GM21619 (cell line): Measurements from ENCODE around the gene KLHL29.

Experiments
- ATAC-seq: cut with Tn5 transposase; IDR thresholded peaks from one replicate; pipeline ENCODE4 v1.9.1; 2021; ENCODE audit not compliant: unreplicated experiment

Gene KLHL29

DNA sequence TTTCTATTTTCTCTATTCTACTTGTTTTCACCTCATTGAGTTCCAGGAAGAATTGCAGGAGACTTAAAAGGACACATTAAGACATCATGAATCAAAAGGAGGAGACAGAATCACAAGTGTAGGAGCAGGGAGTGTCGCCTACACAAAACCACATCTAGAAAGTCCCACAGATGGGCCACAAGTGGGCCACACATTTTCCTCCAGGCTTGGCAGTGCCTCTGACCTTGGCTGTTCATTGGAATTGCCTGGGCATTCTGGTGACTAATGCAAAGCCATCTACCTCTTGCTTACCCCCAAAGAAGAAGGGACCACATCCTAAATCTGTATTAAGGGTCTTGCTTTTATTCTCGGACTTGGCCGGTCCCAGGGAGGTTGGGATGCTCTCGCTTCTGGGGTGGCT lies 103.6 kb downstream of the KLHL29 start:
- ATAC-seq, result no peak

DNA sequence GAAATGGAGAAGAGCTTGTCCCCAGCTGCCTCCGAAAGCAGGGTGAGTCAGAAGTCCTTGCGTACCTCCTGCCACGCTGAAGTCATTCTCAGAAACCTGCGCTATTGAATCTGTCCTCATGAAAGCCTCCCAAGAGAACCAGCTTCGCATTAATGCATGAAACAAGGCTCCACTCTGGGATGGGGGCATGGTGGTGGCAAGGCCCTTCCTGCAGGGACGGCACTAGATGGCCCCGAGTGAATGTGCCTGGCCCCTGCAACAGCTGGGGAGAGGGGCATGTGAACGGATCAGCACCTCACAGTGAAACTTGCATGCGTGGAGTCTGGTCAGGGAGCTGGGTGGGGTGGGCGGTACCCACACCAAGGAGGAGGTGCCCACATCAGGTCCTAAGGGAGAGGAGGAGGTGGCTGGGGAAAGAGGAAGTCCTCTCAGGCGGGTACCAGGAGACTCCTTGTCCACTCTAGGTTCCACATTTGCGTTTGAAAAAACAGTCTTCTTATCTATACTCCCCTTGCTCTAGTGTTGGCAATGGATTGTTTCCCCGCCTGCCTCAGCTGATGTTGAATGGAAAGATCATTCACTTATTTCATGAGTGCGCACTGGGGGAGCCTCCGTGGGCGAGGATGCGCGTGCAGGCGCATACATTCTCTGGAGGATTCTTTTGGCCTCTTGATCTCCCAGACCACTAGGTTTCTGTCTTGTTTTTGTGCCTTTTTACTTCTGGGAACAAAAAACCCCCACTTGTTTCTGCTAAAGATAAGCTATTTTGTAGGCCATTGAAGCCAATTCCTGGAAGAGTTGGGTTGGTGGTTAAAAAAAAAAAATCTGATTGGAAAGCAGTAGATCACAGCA lies 104.7 kb downstream of the KLHL29 start:
- ATAC-seq, result no peak

GRCh38 chr2:23491591-23492336 lies 106.8 kb downstream of the KLHL29 start:
- ATAC-seq, result no peak

DNA sequence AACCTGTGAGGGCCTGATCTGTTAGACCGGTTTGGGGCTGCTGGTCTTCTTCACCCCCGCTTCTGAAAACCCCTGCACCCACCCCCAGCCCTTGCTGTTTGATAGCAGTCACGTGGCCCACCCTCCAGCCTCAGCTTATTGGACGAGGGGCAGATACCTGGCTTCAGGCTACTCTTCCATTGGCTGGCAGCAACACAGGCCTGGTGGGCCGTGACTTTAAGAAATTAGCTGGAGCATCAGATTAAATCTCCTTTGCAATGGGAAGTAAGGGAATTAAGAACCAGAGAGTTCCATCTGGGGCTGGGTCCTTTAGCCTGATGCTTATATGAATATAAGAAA lies 107.3 kb downstream of the KLHL29 start:
- no peak for ATAC-seq

DNA sequence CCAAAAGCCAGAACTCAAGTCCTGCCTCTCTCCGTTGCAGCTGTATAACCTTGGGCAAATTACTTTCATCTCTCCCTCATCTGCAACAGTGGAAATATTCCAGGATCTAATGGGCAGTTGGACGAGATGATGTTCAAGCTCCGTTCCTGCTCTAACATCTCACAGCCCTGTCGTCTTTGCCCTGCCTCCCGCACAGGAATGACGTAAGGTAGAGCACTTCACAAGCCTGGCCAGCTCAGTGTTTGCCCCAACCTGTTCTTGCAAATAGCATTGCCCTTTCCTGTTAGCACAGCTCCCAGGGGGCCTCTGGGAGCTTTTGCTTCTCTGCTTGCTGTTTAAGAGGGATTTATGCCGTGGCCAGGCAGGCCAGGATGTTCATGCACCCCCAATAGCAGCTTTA lies 107.9 kb downstream of the KLHL29 start:
- no peak for ATAC-seq

- ATAC-seq, result no peak
Observed at GRCh38 chr2:23493846-23494245, 108.9 kb downstream of the KLHL29 start.

GRCh38 chr2:23494286-23494685 lies 109.3 kb downstream of the KLHL29 start:
- no peak for ATAC-seq

DNA sequence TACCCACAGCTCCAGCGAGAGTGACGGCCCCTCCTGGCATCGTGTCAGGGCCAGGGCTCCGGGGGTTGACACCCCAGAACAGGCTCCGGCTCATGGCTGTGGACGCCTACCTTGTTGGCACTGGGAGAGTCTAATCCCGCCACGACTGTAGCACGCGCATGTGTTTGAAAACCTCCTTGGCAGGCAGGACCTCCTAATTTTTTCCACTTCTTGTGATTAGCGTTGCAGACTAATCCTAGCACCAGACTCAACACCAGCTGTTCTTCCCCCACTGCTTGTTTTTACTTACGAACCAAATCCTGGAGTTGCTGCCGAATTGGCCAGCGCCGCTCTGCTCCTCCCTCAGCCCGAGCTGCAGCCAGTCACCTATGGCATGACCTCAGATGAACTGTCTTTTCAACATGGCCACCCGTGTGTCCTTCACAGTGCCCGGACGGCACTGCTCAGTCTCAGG lies 110.7 kb downstream of the KLHL29 start:
- ATAC-seq, result no peak

GRCh38 chr2:23496456-23496855 lies 111.5 kb downstream of the KLHL29 start:
- ATAC-seq, result no peak

DNA sequence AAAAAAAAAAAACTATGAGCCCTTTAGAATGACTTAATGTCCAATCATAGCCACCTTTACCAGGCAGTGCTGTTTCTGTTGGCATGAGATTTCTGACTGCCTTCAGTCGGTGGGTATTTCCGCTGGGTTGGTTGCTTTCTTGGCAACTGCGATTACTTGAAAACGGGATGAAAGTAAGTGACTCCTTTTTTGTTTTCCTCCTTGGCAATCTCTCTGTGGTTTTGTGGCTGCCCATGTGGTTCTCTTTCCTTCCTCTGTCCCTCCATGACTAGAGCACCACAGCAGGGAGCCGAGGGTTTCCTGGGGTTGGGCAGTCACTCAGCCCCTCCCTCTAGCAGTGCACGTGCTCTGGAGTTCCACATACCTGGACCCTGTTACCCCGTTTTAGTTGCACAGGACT lies 112.1 kb downstream of the KLHL29 start:
- no peak for ATAC-seq

- no peak for ATAC-seq
Observed at GRCh38 chr2:23497536-23497935, 112.6 kb downstream of the KLHL29 start.

DNA sequence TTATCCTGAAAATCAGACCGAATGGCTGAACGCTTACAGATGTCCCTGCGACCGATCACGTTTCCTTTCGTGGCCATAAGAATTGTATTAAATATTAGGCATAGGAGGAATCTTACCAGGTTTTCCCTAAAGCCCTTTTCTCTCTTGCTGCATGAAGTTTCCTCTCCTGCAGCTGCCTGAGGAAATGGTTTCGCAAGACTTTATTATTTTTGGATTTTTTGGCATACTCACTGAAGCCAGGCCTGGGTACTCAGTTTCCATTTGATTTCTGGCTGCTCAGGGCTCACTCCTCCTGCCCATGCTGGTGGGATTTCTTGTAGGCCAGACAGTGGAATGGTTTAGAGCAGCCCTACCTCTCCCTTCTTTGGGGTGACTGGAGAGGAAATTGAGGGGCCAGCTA lies 114.0 kb downstream of the KLHL29 start:
- no peak for ATAC-seq

GRCh38 chr2:23499439-23499838 lies 114.5 kb downstream of the KLHL29 start:
- ATAC-seq, result no peak

GRCh38 chr2:23500836-23501235 lies 115.9 kb downstream of the KLHL29 start:
- no peak for ATAC-seq

DNA sequence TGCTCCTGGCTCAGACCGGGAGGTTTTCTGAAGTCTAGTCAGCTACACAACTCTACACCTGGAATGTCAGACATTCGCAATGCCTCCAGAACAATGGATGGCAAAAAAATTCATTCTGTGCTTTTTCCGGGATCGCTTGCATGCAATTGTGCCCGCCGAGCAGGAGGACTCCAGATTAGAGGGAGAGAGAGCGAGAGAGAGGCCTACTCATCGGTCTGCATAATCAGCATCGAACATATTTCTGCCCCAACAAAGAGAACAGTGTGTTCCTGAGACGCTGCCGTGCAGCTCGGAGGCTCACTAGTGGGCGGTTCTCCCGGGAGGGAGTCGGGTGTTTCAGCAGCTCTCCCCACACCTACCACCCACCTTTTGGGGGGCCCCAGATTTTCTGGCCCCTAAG lies 117.1 kb downstream of the KLHL29 start:
- no peak for ATAC-seq

DNA sequence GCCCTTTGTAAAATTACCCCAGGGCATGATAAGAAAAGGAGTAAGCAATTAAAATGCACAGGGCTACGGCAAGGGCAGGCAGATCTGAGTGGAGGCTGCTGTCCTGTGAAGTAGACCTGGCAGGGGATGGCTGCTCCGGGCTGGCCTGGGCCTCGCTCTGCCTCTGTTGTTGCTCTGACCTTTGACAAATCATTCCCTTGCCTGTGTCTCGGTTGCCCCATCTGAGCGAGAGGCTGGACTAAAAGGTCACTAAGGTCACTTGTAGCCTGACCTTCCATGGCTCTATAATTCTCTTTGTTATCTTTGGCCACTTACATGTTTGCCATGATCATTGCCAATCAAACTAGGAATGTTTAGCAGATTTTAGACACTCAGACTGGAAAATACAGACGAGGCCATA lies 118.1 kb downstream of the KLHL29 start:
- ATAC-seq, result no peak

GRCh38 chr2:23503682-23504081 lies 118.7 kb downstream of the KLHL29 start:
- no peak for ATAC-seq

- no peak for ATAC-seq
Observed at GRCh38 chr2:23504591-23504990, 119.6 kb downstream of the KLHL29 start.

GRCh38 chr2:23505218-23505983 lies 120.4 kb downstream of the KLHL29 start:
- ATAC-seq, result no peak

GRCh38 chr2:23505984-23506380 lies 121.0 kb downstream of the KLHL29 start:
- no peak for ATAC-seq

- no peak for ATAC-seq
Observed at GRCh38 chr2:23506531-23507266, 121.7 kb downstream of the KLHL29 start.
